Chondrocyte (in vitro differentiated cells): ENCODE data around the gene CAV1. TPM values are rescaled to one million over a fixed set of nuclear protein-coding genes. Genes with fewer than 3 reads are reported as not detected.

Experiments used
- DNase-seq: peaks from one replicate; pipeline ENCODE4 v3.0.0; 2021; ENCODE audit warnings: mixed read lengths, low spot score
- H3K27ac Mint-ChIP-seq: one replicate; pipeline ENCODE4 v1.8.0; 2021; ENCODE audit warnings: mild to moderate bottlenecking, moderate library complexity, mixed read lengths; ENCODE audit not compliant: unreplicated experiment
- H3K27me3 Mint-ChIP-seq: 2 replicates; pipeline ENCODE4 v1.8.0; 2021; ENCODE audit warnings: low read depth, mixed read lengths
- H3K36me3 Mint-ChIP-seq: 2 replicates; pipeline ENCODE4 v1.8.0; 2021; ENCODE audit warnings: low read depth, mixed read lengths
- H3K4me1 Mint-ChIP-seq: 2 replicates; pipeline ENCODE4 v1.8.0; 2021; ENCODE audit warnings: low read depth, mild to moderate bottlenecking, mixed read lengths
- H3K4me3 Mint-ChIP-seq: one replicate; pipeline ENCODE4 v1.8.0; 2021; ENCODE audit warnings: mild to moderate bottlenecking, moderate library complexity, mixed read lengths; ENCODE audit not compliant: unreplicated experiment
- H3K9me3 Mint-ChIP-seq: 2 replicates; pipeline ENCODE4 v1.8.0; 2021; ENCODE audit warnings: low read depth, mixed read lengths
- total RNA-seq: library from RNA; stranded (reverse); gene quantifications from 3 replicates; pipeline ENCODE4 v1.2.1, GENCODE V29; 2021
- TF ChIP-seq, protein P1 (sequence below): fragments of 200-600 bp; sonication (generic); IDR thresholded peaks from 2 replicates; pipeline ENCODE4 v1.5.0; 2021; ENCODE audit warnings: antibody characterized with exemption, mild to moderate bottlenecking, moderate library complexity

Gene CAV1
- total RNA-seq, 1 donor from 2014 or later: 297 TPM

DNA sequence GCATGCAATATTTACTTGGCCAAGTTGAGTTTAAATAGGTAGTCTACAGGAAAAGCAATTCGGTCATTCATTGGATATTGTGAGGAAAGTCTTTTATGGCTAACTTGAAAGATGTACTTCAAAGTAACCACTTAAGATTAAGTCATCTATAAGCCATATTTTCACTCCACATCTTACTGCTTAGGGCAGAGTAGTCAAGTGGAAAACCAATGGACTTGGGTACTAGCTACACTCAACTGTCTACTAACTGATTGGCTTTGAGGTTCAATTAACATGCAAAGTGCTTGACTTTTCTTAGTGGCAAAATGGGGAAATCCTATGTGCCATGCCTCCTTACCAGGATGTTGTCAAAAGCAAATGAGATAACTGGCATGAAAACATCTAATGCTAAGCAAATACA is 51.0 kb downstream of the CAV1 start:
- no peak for DNase-seq
- H3K4me1 Mint-ChIP-seq: peaks cover 79% of the 10 kb centered on the region
- peaks cover 3% of the 10 kb centered on the region for H3K9me3 Mint-ChIP-seq
- no peak overlapping the region for H3K27ac Mint-ChIP-seq
- TF ChIP-seq, protein P1, sequence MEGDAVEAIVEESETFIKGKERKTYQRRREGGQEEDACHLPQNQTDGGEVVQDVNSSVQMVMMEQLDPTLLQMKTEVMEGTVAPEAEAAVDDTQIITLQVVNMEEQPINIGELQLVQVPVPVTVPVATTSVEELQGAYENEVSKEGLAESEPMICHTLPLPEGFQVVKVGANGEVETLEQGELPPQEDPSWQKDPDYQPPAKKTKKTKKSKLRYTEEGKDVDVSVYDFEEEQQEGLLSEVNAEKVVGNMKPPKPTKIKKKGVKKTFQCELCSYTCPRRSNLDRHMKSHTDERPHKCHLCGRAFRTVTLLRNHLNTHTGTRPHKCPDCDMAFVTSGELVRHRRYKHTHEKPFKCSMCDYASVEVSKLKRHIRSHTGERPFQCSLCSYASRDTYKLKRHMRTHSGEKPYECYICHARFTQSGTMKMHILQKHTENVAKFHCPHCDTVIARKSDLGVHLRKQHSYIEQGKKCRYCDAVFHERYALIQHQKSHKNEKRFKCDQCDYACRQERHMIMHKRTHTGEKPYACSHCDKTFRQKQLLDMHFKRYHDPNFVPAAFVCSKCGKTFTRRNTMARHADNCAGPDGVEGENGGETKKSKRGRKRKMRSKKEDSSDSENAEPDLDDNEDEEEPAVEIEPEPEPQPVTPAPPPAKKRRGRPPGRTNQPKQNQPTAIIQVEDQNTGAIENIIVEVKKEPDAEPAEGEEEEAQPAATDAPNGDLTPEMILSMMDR: no peak
- H3K4me3 Mint-ChIP-seq: no peak overlapping the region
- no peaks in the 10 kb centered on the region for H3K27me3 Mint-ChIP-seq
- no peaks in the 10 kb centered on the region for H3K36me3 Mint-ChIP-seq

DNA sequence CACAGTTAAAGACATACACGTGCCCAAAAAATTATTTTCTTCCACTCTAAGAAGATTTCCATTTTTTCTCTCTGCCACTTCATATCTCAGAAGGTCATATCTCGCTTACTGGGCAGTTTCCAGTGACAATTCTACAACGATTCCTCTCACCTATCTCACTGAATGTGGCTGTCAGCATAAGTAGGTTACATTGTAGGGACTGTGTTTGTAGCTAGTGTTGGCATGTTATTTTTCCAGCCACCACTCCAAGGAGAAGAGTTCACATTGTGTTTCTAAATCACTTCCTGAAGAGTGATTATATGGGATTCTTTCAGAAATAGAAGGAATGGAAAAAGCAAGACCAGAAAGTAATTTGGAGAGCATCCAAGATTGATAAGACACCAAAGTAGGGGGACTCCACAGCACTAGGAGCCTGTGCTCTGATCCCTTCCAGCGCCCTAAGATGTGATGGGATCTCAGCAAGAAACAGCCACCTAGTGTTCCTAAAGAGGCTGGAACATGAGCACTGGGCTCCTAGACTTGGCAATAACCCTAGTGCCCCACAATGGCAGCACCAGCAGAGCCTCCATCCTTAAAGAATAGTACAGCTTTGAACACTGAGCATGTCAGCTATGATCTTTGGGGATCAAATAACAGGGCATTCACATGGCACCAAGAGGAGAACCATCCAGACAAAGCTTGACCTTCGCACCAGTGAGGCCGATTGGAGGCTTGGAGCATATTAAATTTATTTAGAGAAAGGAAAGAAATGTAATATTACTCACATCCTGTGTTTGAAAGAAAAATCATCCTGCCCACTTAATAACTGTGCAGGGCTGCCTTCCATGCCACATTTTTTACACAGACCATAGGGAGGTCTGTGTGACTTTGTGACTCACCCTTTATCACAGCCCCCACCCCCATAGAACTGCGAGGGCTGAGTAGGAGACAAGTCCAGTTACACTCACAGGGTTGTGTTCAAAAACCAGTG is 51.8 kb downstream of the CAV1 start:
- Mint-ChIP-seq H3K4me3 (peak overlapping the region; percentile 9), H3K27me3 (no peaks in the 10 kb centered on the region), H3K36me3 (no peaks in the 10 kb centered on the region), H3K27ac (peak overlapping the region; percentile 92), H3K9me3 (peaks cover 3% of the 10 kb centered on the region), H3K4me1 (peaks cover 77% of the 10 kb centered on the region)
- TF ChIP-seq, protein P1: peak; percentile 41
- no peak for DNase-seq

DNA sequence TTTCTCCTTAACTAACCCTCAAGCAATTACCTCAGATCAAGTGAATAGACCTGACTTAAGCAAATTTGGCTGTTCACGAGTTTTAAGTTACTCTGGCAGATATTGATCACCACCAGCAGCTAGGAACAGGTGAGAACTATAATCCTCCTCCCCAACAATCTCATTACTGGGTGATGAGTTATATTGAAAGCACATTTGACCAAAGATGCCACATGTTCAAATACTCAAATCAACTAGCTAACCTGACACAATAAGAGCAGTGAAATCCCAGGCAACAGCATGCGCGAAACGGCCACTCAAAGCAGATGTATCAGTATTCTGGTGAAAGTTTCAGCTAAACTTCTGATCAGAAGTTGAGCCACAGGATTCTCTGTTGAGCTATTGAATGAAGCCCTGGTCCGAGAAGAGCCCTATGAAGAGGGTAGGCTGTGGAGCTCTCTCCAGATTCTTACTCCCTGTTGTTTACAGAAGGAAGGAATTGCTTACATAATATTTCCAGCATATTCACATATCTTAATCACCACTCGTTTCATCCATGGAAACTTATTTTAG is 52.6 kb downstream of the CAV1 start:
- peaks cover 3% of the 10 kb centered on the region for H3K9me3 Mint-ChIP-seq
- no peak for DNase-seq
- peaks cover 80% of the 10 kb centered on the region for H3K4me1 Mint-ChIP-seq
- peak overlapping the region; percentile 9 for H3K4me3 Mint-ChIP-seq
- H3K27me3 Mint-ChIP-seq: no peaks in the 10 kb centered on the region
- TF ChIP-seq, protein P1: no peak
- no peaks in the 10 kb centered on the region for H3K36me3 Mint-ChIP-seq
- peak overlapping the region; percentile 92 for H3K27ac Mint-ChIP-seq

DNA sequence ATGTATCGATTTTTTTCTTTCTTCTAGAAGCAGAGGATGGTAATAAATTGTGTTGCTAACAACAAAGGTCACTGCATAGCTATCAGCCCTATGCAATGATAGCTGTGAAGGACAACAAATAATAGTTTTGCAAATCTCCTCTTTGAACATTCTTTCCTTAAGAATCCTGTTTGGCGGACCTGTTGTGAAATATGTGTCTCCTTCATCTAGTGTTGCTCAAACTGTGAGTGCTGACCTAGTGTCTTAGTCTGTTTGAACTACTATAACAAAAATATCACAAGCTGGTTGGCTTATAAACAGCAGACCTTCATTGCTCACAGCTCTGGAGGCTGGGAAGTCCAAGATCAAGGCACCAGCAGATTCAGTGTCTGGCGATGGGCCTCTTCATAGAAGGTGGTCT is 53.7 kb downstream of the CAV1 start:
- H3K4me3 Mint-ChIP-seq: no peak overlapping the region
- DNase-seq: no peak
- H3K27ac Mint-ChIP-seq: peak overlapping the region; percentile 92
- H3K9me3 Mint-ChIP-seq: peaks cover 3% of the 10 kb centered on the region
- H3K36me3 Mint-ChIP-seq: no peaks in the 10 kb centered on the region
- no peaks in the 10 kb centered on the region for H3K27me3 Mint-ChIP-seq
- peaks cover 85% of the 10 kb centered on the region for H3K4me1 Mint-ChIP-seq
- TF ChIP-seq, protein P1: no peak

DNA sequence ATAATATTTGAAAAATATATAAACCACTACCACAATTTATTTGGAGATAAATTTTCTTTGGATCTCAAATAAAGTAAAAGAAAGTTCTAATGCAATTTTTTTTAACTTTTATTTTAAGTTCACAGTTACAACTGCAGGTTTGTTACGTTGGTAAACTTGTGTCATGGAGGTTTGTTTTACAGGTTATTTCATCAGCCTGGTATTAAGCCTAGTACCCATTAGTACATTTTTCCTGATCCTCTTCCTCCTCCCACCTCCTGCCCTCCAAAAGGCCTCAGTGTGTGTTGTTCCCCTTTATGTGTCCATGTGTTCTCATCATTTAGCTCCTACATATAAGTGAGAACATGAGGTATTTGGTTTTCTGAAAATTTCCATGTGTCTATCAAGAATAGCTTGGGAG is 54.5 kb downstream of the CAV1 start:
- no peak overlapping the region for H3K4me3 Mint-ChIP-seq
- no peaks in the 10 kb centered on the region for H3K27me3 Mint-ChIP-seq
- peaks cover 85% of the 10 kb centered on the region for H3K4me1 Mint-ChIP-seq
- TF ChIP-seq, protein P1: no peak
- no peaks in the 10 kb centered on the region for H3K36me3 Mint-ChIP-seq
- no peak for DNase-seq
- H3K9me3 Mint-ChIP-seq: peaks cover 3% of the 10 kb centered on the region
- peak overlapping the region; percentile 42 for H3K27ac Mint-ChIP-seq
